HG03469 (cell line): ENCODE measurements around the gene FFAR3.

Experiments
- ATAC-seq: cut with Tn5 transposase; IDR thresholded peaks from one replicate; pipeline ENCODE4 v1.9.1; 2021; ENCODE audit warnings: mild to moderate bottlenecking, moderate library complexity, moderate number of reproducible peaks; ENCODE audit not compliant: unreplicated experiment

FFAR3 gene

GRCh38 chr19:35357867-35358573 lies at the start of gene FFAR3:
FFAR3 (plus strand) TSS chr19:35358460; CDS start chr19:35358891, 431 bp downstream.
- ATAC-seq, result no peak

GRCh38 chr19:35308910-35309309 lies 49.4 kb upstream of the FFAR3 start:
- no peak for ATAC-seq

GRCh38 chr19:35309481-35310279 lies 48.6 kb upstream of the FFAR3 start:
- ATAC-seq, result no peak

GRCh38 chr19:35310331-35310730 lies 47.9 kb upstream of the FFAR3 start:
- no peak for ATAC-seq

- no peak for ATAC-seq
Observed at GRCh38 chr19:35310811-35311465, 47.3 kb upstream of the FFAR3 start.

GRCh38 chr19:35311901-35312665 lies 46.2 kb upstream of the FFAR3 start:
- ATAC-seq, result no peak

GRCh38 chr19:35313587-35313986 lies 44.7 kb upstream of the FFAR3 start:
- ATAC-seq, result no peak

GRCh38 chr19:35314031-35314430 lies 44.2 kb upstream of the FFAR3 start:
- no peak for ATAC-seq

GRCh38 chr19:35314858-35315470 lies 43.3 kb upstream of the FFAR3 start:
- no peak for ATAC-seq

GRCh38 chr19:35315883-35316282 lies 42.4 kb upstream of the FFAR3 start:
- no peak for ATAC-seq

GRCh38 chr19:35316560-35316959 lies 41.7 kb upstream of the FFAR3 start:
- no peak for ATAC-seq

- no peak for ATAC-seq
Observed at GRCh38 chr19:35317464-35318043, 40.7 kb upstream of the FFAR3 start.

- ATAC-seq, result no peak
Observed at GRCh38 chr19:35318679-35319448, 39.4 kb upstream of the FFAR3 start.

- no peak for ATAC-seq
Observed at GRCh38 chr19:35320065-35320713, 38.1 kb upstream of the FFAR3 start.

- ATAC-seq, result no peak
Observed at GRCh38 chr19:35321291-35321690, 37.0 kb upstream of the FFAR3 start.

- no peak for ATAC-seq
Observed at GRCh38 chr19:35322014-35322413, 36.2 kb upstream of the FFAR3 start.

GRCh38 chr19:35327642-35328041 lies 30.6 kb upstream of the FFAR3 start:
- no peak for ATAC-seq

GRCh38 chr19:35328851-35329285 lies 29.4 kb upstream of the FFAR3 start, which contains the start of gene CD22:
CD22 (plus strand) TSS chr19:35329187; CDS start chr19:35332041, 2,854 bp downstream.
- ATAC-seq, result no peak

- no peak for ATAC-seq
Observed at GRCh38 chr19:35329323-35329722, 28.9 kb upstream of the FFAR3 start.
